ENCODE data around the gene SCP2D1.

GRCh38 chr20:18822832-18823231 lies 9.2 kb downstream of the SCP2D1 start:
- TF ChIP-seq POLR2A (IDR thresholded peaks at IDR 0.05) (no peak), CTCF (IDR thresholded peaks at IDR 0.05) (no peak)

Measured in uterus (tissue), 2 donors.